Measurements from ENCODE around the gene GGCT.

Gene GGCT

DNA sequence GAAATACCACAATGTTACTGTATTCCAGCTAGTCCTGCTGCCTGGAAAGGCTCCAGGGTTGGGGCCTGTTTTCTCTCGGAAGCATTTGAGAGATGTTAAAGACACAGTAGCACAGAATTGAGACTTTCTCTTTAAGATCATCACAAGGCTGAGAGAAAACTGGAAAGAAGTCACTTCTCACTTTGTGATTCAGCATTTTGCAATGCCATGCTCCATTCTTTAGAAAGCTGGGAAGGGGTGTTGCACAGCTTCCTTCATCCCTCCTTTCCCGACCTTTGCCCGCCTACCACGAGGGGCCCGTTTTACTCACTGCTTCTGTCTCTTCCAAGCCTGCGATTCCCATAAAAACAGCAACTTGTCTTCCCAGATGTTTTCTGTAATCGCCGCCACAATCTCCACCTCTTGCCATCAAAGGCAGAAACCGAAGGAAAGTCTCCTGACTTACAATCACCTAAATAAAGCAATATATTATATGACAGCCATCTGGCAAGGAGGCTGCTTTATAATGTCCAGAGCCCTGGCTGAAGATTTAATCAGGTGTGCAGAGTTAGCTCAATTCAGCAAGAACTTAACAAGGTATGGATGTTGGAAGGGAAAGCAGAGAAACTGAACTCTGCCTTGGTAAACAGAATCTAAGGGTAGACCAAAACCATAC is 44.9 kb downstream of the GGCT start:
- DNase-seq, result no peak

DNA sequence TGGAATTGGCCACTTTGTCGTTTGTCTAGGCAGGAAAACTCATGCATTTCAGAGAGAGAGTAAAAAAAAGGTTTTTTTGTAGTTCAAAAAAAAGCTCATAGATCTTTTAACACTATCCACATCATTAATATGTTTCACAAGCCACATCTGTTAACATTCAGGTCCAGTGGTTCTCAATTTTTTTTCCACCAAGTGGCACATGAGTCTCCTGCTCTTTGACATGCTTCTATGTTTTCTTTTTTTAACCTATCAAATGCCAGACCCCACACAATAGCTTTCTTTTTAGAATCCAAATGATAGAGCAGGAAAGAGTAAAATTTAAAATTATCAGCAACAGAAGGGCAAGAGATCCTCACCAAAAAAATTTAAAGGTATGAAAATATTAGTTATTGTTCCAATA is 46.3 kb downstream of the GGCT start:
- no peak for DNase-seq

DNA sequence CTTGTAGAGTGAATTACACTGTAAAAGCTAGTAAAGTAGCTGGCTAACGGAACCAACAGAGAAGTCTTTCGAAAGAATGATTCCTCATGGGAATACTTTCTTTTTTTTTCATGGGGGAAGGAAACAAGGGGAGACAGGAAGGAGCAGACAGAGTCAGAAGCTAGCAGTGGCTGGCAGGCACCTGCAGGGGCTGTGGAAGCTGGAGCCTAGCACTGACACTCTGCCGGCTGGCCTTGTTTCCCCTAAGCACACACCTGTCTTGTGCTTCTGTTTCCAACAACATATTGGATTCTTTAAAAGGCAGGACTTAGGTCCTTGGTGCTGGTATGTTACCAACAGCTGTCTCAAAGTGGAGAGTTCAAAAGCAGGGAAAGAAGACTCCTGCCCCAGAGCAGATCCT is 50.7 kb downstream of the GGCT start:
- no peak for DNase-seq

DNA sequence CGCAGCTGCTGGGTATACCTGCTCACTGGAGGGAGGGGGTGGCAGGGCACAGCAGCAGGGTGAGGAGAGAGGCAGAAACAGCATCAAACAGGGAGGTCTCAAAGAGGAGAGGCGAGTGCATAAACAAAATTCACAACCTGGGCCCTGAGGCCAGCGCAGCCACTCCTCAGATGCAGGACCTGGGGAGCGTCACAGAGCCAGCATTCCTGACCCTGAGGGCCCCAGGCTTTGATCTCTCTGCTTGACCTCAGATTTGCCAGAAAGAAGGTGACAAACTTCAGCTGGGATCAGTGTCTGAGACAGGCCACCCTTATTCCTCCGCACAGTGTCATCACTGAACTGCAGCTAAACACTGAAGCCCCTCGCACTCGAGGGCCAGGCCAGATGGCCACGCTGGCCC is 51.6 kb downstream of the GGCT start:
- no peak for DNase-seq

DNA sequence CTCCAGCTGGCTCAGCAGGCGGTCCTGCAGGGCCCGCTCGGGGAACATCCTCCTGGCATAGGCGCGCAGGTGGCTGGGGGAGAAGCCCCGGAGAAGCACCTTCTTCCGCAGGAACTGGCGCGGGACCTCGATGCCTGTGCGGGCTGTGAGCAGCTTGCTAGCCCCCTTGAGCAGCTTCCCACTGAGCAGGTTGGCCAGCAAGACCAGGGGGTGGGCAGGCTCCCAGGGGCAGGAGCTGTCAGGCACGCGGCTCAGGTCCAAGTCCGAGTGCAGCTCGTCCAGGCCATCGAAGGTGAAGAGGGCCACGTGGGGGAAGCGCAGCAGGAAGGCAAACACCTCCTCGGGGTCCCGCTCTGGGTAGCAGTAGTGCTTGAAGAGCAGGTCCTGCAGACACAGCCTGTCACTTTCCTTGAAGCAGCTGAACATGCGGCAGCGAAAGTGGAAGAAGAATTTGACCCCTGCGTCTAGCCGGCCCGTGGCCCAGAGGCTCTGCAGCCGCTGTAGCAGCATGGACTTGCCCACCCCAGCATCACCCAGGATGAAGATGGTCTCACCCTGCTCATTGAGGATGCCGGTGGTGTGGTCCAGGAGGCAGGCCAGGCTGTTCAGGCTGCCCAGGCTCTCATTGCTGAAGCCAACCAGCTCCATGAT is 52.2 kb downstream of the GGCT start:
- DNase-seq, result no peak

DNA sequence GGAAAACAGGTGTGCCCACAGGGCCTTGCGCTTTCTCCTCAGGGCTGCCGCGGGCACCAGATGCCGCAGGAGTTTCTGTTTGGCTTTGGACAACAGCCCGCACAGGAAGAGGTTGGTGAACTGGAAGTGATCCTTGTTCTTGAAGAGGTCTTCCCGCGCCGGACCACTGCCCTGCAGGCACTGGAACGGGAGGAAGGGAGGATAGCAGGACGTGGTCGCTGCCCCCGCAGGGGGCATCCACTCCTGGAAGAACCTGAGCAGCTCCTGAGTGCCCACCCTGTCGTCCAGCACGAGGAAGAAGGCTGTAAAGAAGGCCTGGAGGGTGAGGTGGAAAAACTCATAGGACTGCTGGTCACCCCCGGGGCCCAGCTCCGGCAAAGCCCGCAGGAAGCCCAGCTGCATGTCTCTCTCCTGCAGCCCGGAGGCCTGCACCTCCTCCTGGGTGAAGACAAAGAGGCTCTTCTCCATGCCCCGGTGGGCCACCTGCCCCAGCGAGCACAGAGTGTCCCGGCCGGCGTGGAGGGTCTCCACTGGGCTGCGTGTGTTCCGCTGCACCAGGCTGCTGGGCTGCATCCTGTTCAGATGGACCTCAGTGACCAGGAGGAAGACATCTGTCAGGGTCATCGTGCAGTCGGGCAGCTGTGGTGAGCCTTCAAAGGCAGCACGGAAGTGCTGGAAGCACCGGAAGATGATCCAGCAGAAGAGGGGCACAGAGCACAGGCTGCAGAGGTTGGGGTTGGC is 52.9 kb downstream of the GGCT start:
- no peak for DNase-seq

DNA sequence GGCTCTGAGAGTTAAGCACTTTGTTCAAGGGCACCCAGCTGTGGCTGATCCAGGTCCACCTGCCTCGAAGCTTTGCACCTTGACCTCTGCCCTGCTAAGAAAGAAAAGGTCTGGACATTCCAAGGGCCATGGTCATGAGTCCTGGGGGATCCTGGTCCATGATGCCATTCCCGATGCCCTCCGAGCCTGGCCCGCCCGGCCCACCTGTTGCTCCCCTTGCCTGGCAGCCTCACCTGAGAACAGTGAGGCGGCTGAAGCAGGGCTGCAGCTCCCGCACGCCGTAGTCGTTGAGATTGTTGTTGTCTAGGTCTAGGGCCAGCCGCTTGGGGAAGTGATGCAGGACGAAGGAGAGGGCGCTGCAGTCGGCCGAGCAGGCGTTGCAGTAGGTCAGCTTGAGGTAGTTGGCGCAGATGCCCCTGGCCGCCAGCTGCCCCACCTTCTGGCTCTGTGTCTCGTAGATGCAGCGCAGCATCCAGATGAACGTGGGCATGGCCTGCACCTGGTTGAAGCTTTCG is 53.6 kb downstream of the GGCT start:
- no peak for DNase-seq

DNA sequence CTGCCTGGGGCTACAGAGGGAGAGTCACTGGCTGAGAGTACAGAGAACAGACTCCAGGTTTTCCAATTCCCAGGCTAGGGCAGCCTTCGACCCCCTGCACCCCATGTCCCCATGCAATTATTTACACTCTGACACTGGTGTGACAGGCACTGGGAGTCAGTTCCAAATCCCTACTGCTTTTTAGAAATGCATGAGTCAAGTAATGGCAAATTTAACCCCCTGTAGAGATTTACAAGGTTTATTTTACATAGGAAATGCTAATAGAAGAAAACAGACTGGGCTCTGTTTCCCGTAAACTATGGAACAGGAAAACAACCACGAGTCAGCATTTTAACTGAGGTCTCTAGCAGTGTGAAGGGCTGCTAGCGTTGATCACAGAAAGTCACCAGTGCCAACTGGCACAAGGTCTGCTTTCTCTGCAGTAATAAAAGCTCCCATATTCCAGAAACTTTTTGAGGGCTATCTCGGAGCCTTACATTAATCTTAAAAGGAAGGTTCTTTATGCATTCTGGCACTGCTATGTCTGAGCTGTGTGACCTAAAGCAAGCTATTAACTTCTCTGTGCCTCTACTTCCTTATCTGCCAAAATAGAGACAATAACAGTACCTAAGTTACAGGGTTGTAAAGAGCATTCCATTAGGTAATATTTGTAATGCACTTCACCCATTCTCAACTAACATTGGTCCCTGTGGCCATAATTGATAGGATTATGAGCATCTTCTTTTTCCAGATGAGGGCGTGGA is 54.2 kb downstream of the GGCT start:
- DNase-seq, result no peak

DNA sequence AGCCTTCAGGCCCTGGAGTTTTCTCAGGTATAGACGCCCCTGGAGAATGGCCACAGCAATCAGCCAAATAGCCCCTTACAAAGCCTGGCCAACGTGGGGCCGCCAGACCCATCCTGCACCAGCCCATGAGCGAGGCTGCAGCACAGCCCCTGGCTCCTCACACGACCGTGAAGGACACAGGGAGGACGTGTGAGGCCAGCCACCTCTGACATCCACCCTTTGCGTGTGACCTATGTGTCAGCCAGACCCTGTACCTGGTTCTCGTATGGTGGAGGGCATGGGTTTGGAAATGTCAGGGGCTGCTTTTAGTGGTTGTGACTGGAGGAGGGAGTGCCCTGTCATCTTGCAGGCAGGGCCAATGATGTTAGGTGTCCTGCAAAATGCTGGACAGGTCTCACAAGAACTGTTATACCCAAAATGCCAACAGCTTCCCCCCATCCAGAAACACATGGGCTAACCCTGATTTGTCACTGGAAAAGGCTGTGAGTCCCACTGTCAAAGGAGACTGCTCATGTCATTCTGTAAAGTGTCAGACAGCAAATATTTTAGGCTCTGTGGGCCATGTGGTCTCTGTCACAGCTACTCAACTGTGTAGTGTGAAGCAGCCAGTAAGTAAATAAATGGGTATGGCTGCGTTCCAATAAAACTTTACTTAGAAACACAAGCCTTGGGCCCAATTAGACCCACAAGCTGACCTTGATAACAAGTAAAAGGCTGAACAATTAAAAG is 56.0 kb downstream of the GGCT start:
- DNase-seq, result no peak

DNA sequence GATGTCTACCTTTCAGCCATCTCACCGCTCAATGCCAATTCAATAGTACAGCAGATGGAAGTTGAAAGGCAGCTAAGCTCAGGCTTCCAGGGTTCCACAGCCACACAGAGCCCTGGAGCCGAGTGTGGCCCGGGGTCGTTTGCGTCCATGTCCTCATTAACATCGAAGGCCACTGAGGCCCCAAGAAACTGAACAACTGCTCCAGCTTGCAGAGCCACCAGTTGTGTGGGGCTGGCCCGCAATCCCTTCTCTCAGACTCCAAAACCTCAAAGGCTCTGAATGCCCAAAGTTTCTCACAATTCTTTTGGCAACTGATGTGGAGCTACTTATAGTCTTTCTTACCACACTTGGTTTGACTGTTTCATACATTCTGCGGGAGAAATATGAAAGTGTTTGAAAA is 57.2 kb downstream of the GGCT start:
- no peak for DNase-seq
